HG02970 (cell line): Measurements from ENCODE around the gene MCTP1.

Experiments
- ATAC-seq: cut with Tn5 transposase; IDR thresholded peaks from one replicate; pipeline ENCODE4 v1.9.1; 2021; ENCODE audit warnings: mild to moderate bottlenecking, moderate library complexity, moderate number of reproducible peaks; ENCODE audit not compliant: unreplicated experiment, low FRiP score

Gene MCTP1

DNA sequence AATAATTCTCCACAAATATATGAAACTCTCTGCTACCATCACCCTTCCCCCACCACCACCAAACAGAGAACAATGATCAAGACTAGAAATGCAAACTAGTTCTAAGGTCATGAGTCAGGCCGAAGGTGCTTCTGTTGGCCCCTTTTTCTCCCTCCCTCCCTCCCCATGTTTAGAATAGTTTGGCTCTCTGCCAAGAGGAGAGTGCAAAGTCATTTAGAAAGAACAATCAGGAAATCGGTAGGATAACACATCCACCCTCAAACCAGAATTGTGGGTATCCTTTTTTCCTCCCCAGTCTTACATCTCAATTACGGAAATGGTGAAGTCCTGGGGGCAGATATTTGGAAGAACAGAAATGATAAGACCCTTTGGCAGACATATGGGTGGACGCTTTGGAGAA lies 496.4 kb downstream of the MCTP1 start:
- no peak for ATAC-seq

DNA sequence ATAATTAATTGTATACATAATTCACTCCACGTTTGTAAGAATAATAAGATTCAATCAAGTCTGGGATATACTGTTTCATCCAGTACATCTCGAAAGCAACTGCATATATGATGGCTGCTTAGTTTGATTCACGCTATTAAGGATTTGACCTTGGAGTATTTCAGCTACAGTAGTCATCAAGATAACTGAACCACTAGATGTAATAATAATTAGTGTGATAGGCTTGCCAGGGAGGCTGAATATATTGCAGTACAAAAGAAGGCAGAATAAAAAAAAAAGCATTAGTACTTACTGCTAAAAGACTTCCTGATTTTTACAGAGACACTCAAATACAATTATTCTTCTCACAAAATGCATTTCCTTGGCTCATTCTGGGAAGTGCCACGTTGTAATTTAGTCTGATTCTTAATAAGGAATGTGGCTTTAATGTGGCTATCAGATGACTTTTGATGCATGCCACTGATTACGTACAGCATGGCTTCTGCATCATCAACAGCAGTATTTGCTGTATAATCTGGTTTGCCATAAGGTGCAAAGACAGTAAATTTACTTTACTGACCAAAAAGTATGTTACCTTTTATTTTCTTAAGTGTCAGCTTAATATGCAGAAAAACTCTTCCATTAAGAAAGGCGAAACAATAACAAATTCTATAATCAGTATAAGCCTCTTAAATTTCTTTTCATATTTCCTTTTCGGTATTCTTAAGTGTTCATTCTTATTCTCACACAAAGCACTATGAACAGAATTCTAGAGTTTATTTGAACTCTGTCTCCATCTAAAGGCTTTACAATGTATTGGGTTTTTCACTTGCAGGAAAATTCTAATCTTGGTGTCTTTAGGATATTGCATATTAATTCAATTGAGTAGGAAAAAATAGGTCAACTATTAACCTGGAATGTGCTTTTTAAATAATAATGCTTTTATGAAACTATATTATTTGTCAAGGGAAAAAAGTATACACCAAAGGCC lies 500.1 kb downstream of the MCTP1 start:
- ATAC-seq: no peak

GRCh38 chr5:94782383-94782782 lies 502.5 kb downstream of the MCTP1 start:
- ATAC-seq: no peak

GRCh38 chr5:94779684-94780083 lies 505.2 kb downstream of the MCTP1 start:
- no peak for ATAC-seq

DNA sequence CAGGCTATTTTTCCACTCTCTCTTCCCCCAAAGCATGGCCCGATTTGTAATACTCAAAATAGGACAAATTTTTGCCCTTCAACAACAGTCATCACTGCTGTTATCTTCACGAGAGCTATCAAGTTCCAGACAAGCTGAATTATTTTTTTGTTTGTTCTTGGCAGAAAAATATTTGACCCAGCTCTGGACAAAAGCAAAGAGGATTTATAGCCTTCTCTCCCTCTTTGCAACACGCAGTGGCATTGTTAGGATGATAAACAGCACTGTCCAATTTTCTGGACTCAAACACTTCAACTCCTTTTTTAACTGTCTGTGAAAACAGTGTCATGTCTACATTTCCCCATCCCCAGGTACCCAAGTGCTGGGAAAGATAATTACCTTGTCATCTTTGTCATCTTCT lies 506.2 kb downstream of the MCTP1 start:
- ATAC-seq: no peak

DNA sequence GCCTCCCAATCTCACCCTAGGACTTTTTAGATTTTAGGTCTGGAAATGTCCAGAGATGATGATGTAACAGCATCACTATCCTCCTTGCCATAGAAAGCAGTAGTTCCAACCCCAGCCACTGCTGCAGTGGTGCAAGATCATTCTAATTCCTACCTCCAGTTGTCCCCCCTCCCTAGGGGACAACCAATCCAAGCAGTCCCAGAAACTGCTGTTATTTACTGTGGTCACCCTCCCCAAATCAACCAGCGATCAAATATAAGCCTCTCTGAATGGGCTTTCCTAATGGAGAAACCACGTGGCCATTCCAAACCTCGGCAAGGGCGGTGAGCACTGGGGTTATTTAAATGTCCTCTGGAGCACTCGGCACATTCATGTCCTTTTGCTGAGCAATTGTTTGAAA lies 506.6 kb downstream of the MCTP1 start:
- ATAC-seq: no peak

GRCh38 chr5:94777056-94777880 lies 507.6 kb downstream of the MCTP1 start:
- no peak for ATAC-seq

GRCh38 chr5:94776167-94776566 lies 508.7 kb downstream of the MCTP1 start:
- ATAC-seq: no peak

- no peak for ATAC-seq
These were observed 509.8 kb downstream of the MCTP1 start for GRCh38 chr5:94775088-94775487.

DNA sequence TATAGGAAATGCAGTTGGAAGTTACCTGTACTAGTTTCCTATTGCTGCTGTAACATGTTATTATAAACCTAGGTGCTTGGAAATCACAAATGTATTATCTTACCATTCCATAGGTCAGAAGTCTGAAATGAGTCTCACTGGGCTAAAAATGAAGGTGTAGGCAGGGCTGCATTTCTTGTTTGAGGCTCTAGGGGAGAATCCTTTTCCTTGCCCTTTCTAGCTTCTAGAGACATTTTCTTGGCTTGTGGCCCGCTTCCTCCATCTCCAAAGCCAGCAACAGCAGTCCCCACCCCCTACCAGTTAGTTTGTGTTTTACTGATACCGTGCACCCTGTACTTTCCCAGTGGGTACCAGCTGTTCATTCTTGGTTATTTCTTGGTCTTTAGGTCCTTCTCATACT lies 513.2 kb downstream of the MCTP1 start:
- no peak for ATAC-seq

DNA sequence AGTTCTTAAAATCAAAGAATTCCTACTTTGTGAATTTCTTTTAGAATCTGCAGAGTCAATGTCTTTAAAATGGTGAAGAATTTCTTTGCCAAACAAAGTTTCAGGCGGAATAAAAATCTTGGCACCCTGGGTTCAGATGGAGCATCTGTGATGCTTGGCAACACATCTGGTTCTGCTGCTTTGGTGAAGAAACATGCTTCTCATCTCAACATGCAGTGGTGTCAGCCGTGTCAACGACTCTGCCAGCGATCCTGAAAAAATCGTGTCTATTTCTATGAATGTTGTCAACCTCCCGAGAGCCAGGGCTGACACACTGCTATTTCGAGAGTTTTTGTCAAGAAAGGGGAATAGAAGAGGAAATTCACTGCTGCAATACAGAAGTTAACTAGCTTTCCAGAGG lies 514.9 kb downstream of the MCTP1 start:
- no peak for ATAC-seq

GRCh38 chr5:94761786-94762185 lies 523.1 kb downstream of the MCTP1 start:
- no peak for ATAC-seq

- ATAC-seq: no peak
These were observed 523.8 kb downstream of the MCTP1 start for GRCh38 chr5:94761055-94761454.

DNA sequence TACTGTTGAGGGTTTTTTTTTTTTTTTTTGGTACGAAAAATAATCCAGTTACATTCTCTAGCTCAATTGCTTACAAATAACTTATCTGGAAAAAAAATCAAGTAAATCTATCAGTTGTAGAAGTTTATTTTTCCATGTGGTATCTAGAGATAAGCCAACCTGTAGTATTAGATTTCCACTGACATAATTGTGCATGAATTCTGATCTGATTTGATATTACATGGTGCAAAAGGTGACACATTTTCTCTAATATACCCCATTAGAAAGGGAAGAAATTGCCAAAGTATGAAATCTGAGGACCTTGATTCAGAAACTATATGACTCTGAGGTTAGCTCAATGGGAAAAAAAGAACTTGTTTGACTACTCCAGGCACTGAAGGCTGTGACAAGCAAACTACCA lies 524.9 kb downstream of the MCTP1 start:
- no peak for ATAC-seq

DNA sequence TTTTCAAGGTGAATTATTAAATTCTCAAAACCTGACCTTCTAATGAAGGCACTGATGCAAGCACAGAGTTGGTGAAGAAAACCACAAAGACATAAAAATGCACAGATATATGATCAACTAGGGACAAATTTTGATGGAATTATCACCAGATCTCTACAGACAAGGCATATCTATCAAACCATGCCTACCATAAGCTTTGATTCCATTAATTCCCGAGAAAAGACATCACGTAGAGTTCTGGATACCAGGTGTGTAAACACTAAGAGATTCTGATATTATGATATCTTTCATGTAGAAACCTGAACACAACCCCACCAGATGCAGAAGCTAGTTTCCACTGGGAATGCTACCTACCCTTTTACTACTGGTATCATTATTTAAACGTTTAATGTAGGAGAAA lies 525.9 kb downstream of the MCTP1 start:
- ATAC-seq: no peak

DNA sequence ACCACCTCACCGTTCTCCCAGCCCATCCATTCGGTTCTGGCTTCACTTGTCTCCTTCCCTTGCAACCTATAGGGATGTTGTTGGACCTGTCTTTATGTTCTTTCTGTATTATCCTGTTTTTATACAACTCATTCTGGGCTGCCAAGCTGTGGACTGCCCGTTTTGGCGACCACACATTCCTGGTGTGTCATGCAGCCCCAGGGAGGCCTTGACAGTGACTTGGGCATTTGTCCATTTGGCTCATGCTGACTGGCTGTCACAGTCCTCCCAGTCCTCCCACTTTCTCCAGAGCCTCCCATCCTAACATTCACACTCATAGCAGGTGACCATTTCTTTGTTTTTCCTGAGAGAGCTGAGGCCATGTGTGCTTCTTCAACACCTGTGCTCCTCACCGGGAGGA lies 530.1 kb downstream of the MCTP1 start:
- no peak for ATAC-seq

- no peak for ATAC-seq
These were observed 533.4 kb downstream of the MCTP1 start for GRCh38 chr5:94751460-94751859.

GRCh38 chr5:94750681-94751080 lies 534.2 kb downstream of the MCTP1 start:
- ATAC-seq: no peak

GRCh38 chr5:94749042-94749441 lies 535.9 kb downstream of the MCTP1 start:
- ATAC-seq: no peak

- no peak for ATAC-seq
These were observed 536.7 kb downstream of the MCTP1 start for GRCh38 chr5:94748212-94748611.

GRCh38 chr5:94747371-94747770 lies 537.5 kb downstream of the MCTP1 start:
- ATAC-seq: no peak
